Measurements from ENCODE around the gene SLC49A4. TPM values are rescaled to one million over a fixed set of nuclear protein-coding genes. Genes with fewer than 3 reads are reported as not detected.

Gene SLC49A4
- 18.2 and 29.5 TPM in 2 replicates for total RNA-seq

DNA sequence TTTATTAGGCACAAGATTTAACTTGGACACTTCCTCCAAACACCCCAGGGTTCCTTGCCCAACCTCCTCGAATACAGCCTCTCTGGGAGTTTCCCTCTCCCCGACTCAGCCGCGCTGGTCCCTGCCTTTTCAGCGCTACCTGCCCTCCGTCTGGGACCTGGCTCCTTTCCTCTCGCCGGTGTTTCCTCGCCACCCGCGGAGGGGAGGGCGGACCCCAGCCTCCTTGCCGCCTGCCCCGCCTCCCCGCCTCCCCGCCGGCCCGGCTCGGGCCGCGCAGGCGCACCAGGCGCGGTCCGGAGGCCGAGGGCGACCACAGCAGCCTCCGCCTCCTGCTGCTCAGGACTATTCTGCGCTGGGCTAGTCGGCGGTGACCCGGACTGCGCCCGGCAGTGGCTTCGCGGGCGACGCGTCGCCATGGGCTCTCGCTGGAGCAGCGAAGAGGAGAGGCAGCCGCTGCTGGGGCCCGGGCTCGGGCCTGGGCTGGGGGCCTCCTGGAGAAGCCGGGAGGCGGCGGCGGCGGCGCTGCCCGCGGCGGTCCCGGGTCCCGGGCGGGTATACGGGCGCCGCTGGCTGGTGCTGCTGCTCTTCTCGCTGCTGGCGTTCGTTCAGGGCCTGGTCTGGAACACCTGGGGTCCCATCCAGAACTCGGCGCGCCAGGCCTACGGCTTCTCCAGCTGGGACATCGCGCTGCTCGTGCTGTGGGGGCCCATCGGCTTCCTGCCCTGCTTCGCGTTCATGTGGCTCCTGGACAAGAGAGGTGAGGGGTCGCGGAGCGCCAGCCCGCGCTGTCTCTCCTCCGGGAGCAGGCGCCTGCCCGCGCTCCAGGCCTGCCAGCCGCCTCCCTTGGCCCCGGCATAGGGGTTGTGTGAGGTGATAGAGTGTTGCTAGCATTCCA, at the start of gene SLC49A4:
TSS of gene SLC49A4 (plus strand) at position 291 of the 895 bp plus-strand sequence. CDS start at position 415, 124 bp downstream.

GRCh38 chr3:122793568-122794416, 1.1 kb upstream of the SLC49A4 start, which contains the start of gene HSPBAP1:
Gene HSPBAP1 (minus strand): TSS chr3:122793831. CDS start chr3:122793680, 151 bp downstream.

Other genes with a start within 250 kb of the SLC49A4 start
- gene PARP9, start 230.8 kb upstream of the SLC49A4 start, total RNA-seq, result 23.0 and 23.7 TPM in 2 replicates
- 15.5 and 19.5 TPM in 2 replicates for gene DTX3L, start 230.7 kb upstream of the SLC49A4 start, total RNA-seq
- under 0.01 and 0.11 TPM in 2 replicates for gene PARP15, start 217.4 kb upstream of the SLC49A4 start, total RNA-seq
- gene PARP14, start 114.2 kb upstream of the SLC49A4 start, total RNA-seq, result 54.1 and 63.9 TPM in 2 replicates
- 9.3 and 10.9 TPM in 2 replicates for gene HSPBAP1, start 1.2 kb upstream of the SLC49A4 start, total RNA-seq
- gene SEMA5B, start 232.7 kb downstream of the SLC49A4 start, total RNA-seq, result not detected in 2 replicates